Mesenchymal stem cell (in vitro differentiated cells and primary cell): Measurements from ENCODE around the gene SLC16A14. TPM values are rescaled to one million over a fixed set of nuclear protein-coding genes. Genes with fewer than 3 reads are reported as not detected.
"Not testable (repeated sequence)": the region's sequence is repeated elsewhere in the genome, so short reads cannot be mapped to it uniquely, and the experiment has no call there.

Experiments
- DNase-seq: peaks from one replicate; pipeline ENCODE4 v3.0.0-alpha.2; 2013
- H2AFZ ChIP-seq: one replicate; pipeline ENCODE4 v1.6.1; 2013; ENCODE audit warnings: low read depth, mild to moderate bottlenecking, control low read depth, inconsistent platforms, low read length, moderate library complexity
- H2AK5ac ChIP-seq: 2 replicates; pipeline ENCODE4 v1.6.1; 2013; ENCODE audit warnings: low read length, moderate library complexity, mild to moderate bottlenecking, inconsistent platforms; ENCODE audit not compliant: severe bottlenecking
- H2BK120ac ChIP-seq: one replicate; pipeline ENCODE4 v1.6.1; 2013; ENCODE audit warnings: low read depth, mild to moderate bottlenecking, inconsistent platforms, low read length, moderate library complexity
- H2BK12ac ChIP-seq, 2 experiments: one replicate each; pipeline ENCODE4 v1.6.1; 2013; ENCODE audit warnings: inconsistent platforms in 2 of 2, low read length in 2 of 2, mild to moderate bottlenecking in 2 of 2, moderate library complexity in 2 of 2, control low read depth in 1 of 2
- H2BK15ac ChIP-seq: one replicate; pipeline ENCODE4 v1.6.1; 2013; ENCODE audit warnings: mild to moderate bottlenecking, low read depth, inconsistent platforms; ENCODE audit not compliant: poor library complexity, severe bottlenecking
- H2BK5ac ChIP-seq: 2 replicates; pipeline ENCODE4 v1.6.1; 2013; ENCODE audit warnings: low read depth, mild to moderate bottlenecking, low read length, control low read depth, inconsistent platforms; ENCODE audit not compliant: poor library complexity, severe bottlenecking
- H3K14ac ChIP-seq, 2 experiments: one replicate each; pipeline ENCODE4 v1.6.1; 2013; ENCODE audit warnings: inconsistent platforms in 2 of 2, low read length in 2 of 2, control low read depth in 1 of 2, mild to moderate bottlenecking in 1 of 2, moderate library complexity in 1 of 2
- H3K18ac ChIP-seq, 2 experiments: one replicate each; pipeline ENCODE4 v1.6.1; 2013; ENCODE audit warnings: inconsistent platforms in 2 of 2, low read length in 2 of 2, control low read depth in 1 of 2, low read depth in 1 of 2, mild to moderate bottlenecking in 1 of 2
- H3K23ac ChIP-seq, 2 experiments: one replicate each; pipeline ENCODE4 v1.6.1; 2013; ENCODE audit warnings: inconsistent platforms in 2 of 2, low read length in 2 of 2, mild to moderate bottlenecking in 2 of 2, moderate library complexity in 2 of 2, control low read depth in 1 of 2
- H3K27ac ChIP-seq: 2 replicates; pipeline ENCODE4 v1.5.1; 2013; ENCODE audit warnings: mild to moderate bottlenecking, moderate library complexity, low read length, control low read depth, inconsistent platforms; ENCODE audit not compliant: poor library complexity, severe bottlenecking
- H3K27me3 ChIP-seq, 2 experiments: 2 replicates each; pipeline versions ENCODE4 v1.6.1 to v1.7.0; 2013; ENCODE audit warnings: low read length in 2 of 2, mild to moderate bottlenecking in 2 of 2, moderate library complexity in 2 of 2, control low read depth in 1 of 2, inconsistent platforms in 1 of 2; ENCODE audit not compliant: control insufficient read depth in 1 of 2, insufficient read depth in 1 of 2
- H3K36me3 ChIP-seq, 2 experiments: 2 replicates each; pipeline versions ENCODE4 v1.6.1 to v1.7.0; 2013; ENCODE audit warnings: low read length in 2 of 2, control low read depth in 1 of 2, inconsistent platforms in 1 of 2, low read depth in 1 of 2, mild to moderate bottlenecking in 1 of 2; ENCODE audit not compliant: insufficient read depth in 2 of 2, control insufficient read depth in 1 of 2
- H3K4ac ChIP-seq, 2 experiments: one replicate each; pipeline ENCODE4 v1.6.1; 2013; ENCODE audit warnings: inconsistent platforms in 2 of 2, low read length in 2 of 2, mild to moderate bottlenecking in 2 of 2, moderate library complexity in 2 of 2, control low read depth in 1 of 2, low read depth in 1 of 2
- H3K4me1 ChIP-seq: 2 replicates; pipeline ENCODE4 v1.6.1; 2013; ENCODE audit warnings: low read depth, low read length, control low read depth; ENCODE audit not compliant: control insufficient read depth, insufficient read depth
- H3K4me2 ChIP-seq: 2 replicates; pipeline ENCODE4 v1.6.1; 2013; ENCODE audit warnings: low read length, mild to moderate bottlenecking, inconsistent platforms; ENCODE audit not compliant: poor library complexity, severe bottlenecking
- H3K4me3 ChIP-seq, 2 experiments: 2 replicates each; pipeline versions ENCODE4 v1.5.1 to v1.7.0; 2013; ENCODE audit warnings: low read length in 2 of 2, mild to moderate bottlenecking in 2 of 2, control low read depth in 1 of 2, low read depth in 1 of 2; ENCODE audit not compliant: insufficient read depth in 1 of 2
- H3K79me1 ChIP-seq: replicated peaks from 2 replicates; pipeline ENCODE4 v1.6.1; 2013; ENCODE audit warnings: mild to moderate bottlenecking, control low read depth, low read length, inconsistent platforms; ENCODE audit not compliant: poor library complexity, severe bottlenecking
- H3K9ac ChIP-seq: 2 replicates; pipeline ENCODE4 v1.7.0; 2013; ENCODE audit warnings: mild to moderate bottlenecking, low read length, moderate library complexity
- H3K9me3 ChIP-seq: 2 replicates; pipeline ENCODE4 v1.7.0; 2013; ENCODE audit warnings: mild to moderate bottlenecking, low read length; ENCODE audit not compliant: control insufficient read depth
- H4K8ac ChIP-seq: one replicate; pipeline ENCODE4 v1.6.1; 2013; ENCODE audit warnings: inconsistent platforms, mild to moderate bottlenecking, low read length, moderate library complexity
- H4K91ac ChIP-seq: one replicate; pipeline ENCODE4 v1.6.1; 2013; ENCODE audit warnings: mild to moderate bottlenecking, low read length, inconsistent platforms
- WGBS: methylation state at CpG from one replicate; pipeline ENCODE4 v1.1.7; 2013; ENCODE audit warnings: mixed read lengths; 5-methylcytosine and 5-hydroxymethylcytosine counted together
- polyA plus RNA-seq, 2 experiments: library from polyadenylated mRNA; stranded (reverse); fragments of 200-250 nt; gene quantifications; one replicate each; pipeline ENCODE4 v1.2.3, GENCODE V29; 2013

The SLC16A14 gene
- polyA plus RNA-seq (2013, experiment 1 of 2) = 2.2 TPM
- 2.3 TPM for polyA plus RNA-seq (2013, experiment 2 of 2)

GRCh38 chr2:230068651-230069055, at the start of gene SLC16A14:
SLC16A14 (minus strand) TSS chr2:230068924; CDS start chr2:230059352, 9,572 bp downstream.
- Histone ChIP-seq H2BK120ac (no peak within 1 kb of the TSS), H4K91ac (no peak within 1 kb of the TSS), H3K4me1 (peaks cover 13% of the 10 kb centered on the region), H3K14ac (no peak within 1 kb of the TSS), H3K36me3 (no peaks in the 10 kb centered on the region), H3K4ac (no peak within 1 kb of the TSS), H3K4me2 (peak within 1 kb of the TSS; percentile 84), H2AFZ (peak within 1 kb of the TSS; percentile 62), H3K4me3 (peak within 1 kb of the TSS; percentile 61 to 77), H2BK15ac (no peak within 1 kb of the TSS), H2BK5ac (no peak within 1 kb of the TSS), H3K79me1 (no peaks in the 10 kb centered on the region), H3K23ac (peak within 1 kb of the TSS in 1 of 2 experiments; percentile 51), H2BK12ac (no peak within 1 kb of the TSS), H3K18ac (peak within 1 kb of the TSS in 1 of 2 experiments; percentile 16), H3K27me3 (peaks cover 0 to 5% of the 10 kb centered on the region in 2 experiments), H3K27ac (no peak within 1 kb of the TSS), H2AK5ac (no peak within 1 kb of the TSS), H4K8ac (peak within 1 kb of the TSS; percentile 27), H3K9ac (peak within 1 kb of the TSS; percentile 81), H3K9me3 (peaks cover 6% of the 10 kb centered on the region)
- DNase-seq = peak; percentile 61
- WGBS = 8% methylated on average over 24 of the region's 24 CpGs

- Histone ChIP-seq H3K27me3 (no peaks in the 10 kb centered on the region), H3K23ac (no peak overlapping the region), H3K9ac (no peak overlapping the region), H3K14ac (no peak overlapping the region), H2AFZ (no peak overlapping the region), H3K36me3 (no peaks in the 10 kb centered on the region), H3K79me1 (no peaks in the 10 kb centered on the region), H2AK5ac (no peak overlapping the region), H3K9me3 (peaks cover 2% of the 10 kb centered on the region), H3K27ac (no peak overlapping the region), H3K4me1 (no peaks in the 10 kb centered on the region), H3K4me3 (no peak overlapping the region), H2BK15ac (no peak overlapping the region), H3K4me2 (no peak overlapping the region), H4K91ac (no peak overlapping the region), H3K4ac (no peak overlapping the region), H4K8ac (no peak overlapping the region), H2BK5ac (no peak overlapping the region), H3K18ac (no peak overlapping the region), H2BK12ac (no peak overlapping the region), H2BK120ac (no peak overlapping the region)
- no peak for DNase-seq
- WGBS = no CpG with 5 or more reads among the region's 1 CpG
Observed at GRCh38 chr2:230106771-230107170, 38.0 kb upstream of the SLC16A14 start.

- not testable (repeated sequence) for H2BK120ac ChIP-seq, H2BK15ac ChIP-seq, H3K4me2 ChIP-seq, H3K4me3 ChIP-seq, H3K36me3 ChIP-seq, H2BK5ac ChIP-seq, H3K23ac ChIP-seq, H3K14ac ChIP-seq, H2BK12ac ChIP-seq, H3K18ac ChIP-seq, H3K79me1 ChIP-seq, H3K9ac ChIP-seq, H3K27ac ChIP-seq, H4K8ac ChIP-seq, H2AK5ac ChIP-seq, DNase-seq, H2AFZ ChIP-seq, H3K4ac ChIP-seq, H4K91ac ChIP-seq, H3K9me3 ChIP-seq, H3K4me1 ChIP-seq, H3K27me3 ChIP-seq
- WGBS = 93% methylated on average over 1 of the region's 2 CpGs
Observed at GRCh38 chr2:230101967-230102366, 33.2 kb upstream of the SLC16A14 start.

GRCh38 chr2:230097841-230098240, 29.1 kb upstream of the SLC16A14 start:
- Histone ChIP-seq H2BK12ac (no peak overlapping the region), H3K36me3 (no peaks in the 10 kb centered on the region), H3K9me3 (peaks cover 6% of the 10 kb centered on the region), H3K4me3 (no peak overlapping the region), H3K4ac (no peak overlapping the region), H3K14ac (no peak overlapping the region), H3K23ac (no peak overlapping the region), H4K91ac (no peak overlapping the region), H3K79me1 (no peaks in the 10 kb centered on the region), H4K8ac (no peak overlapping the region), H2BK5ac (no peak overlapping the region), H3K27ac (no peak overlapping the region), H3K4me2 (no peak overlapping the region), H2AFZ (no peak overlapping the region), H3K18ac (no peak overlapping the region), H3K27me3 (no peaks in the 10 kb centered on the region), H2AK5ac (no peak overlapping the region), H3K4me1 (no peaks in the 10 kb centered on the region), H3K9ac (no peak overlapping the region), H2BK15ac (no peak overlapping the region), H2BK120ac (no peak overlapping the region)
- DNase-seq = peak; percentile 18
- WGBS = 90% methylated on average over 1 of the region's 2 CpGs
